Skeletal muscle cell (primary cell): ENCODE results near the gene FAM83B.

ENCODE experiments used
- DNase-seq: peaks from one replicate; pipeline ENCODE4 v3.0.0-alpha.2; 2010; ENCODE audit warnings: low read depth
- H3K4me3 ChIP-seq: 2 replicates; pipeline ENCODE4 v1.5.1; 2011; ENCODE audit warnings: low read depth, mild to moderate bottlenecking, control low read depth, low read length, moderate library complexity

FAM83B gene

DNA sequence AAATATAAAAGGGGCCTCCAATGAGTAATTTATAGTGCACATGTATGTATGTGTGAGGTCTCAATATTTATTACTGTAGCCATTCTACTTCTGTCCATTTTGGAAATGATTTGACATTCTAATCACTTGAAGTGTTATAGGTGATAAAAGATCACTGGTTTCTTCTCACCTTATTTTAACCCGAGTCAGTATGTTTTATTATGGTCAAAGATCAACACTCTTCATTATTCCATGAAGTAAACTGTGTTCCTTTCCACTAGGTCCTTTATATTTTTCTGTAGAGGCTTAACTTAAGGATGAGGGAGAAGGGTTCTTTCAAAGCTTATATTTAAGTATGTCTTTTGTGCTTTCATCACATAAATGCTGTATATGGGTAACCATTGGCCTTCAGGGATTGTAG, 47.2 kb downstream of the FAM83B start:
- no peak for DNase-seq
- no peak overlapping the region for H3K4me3 ChIP-seq

GRCh38 chr6:54896302-54896701, 49.7 kb downstream of the FAM83B start:
- no peak for DNase-seq
- H3K4me3 ChIP-seq: no peak overlapping the region

GRCh38 chr6:54897462-54898189, 51.1 kb downstream of the FAM83B start:
- H3K4me3 ChIP-seq: no peak overlapping the region
- no peak for DNase-seq

GRCh38 chr6:54898767-54899166, 52.2 kb downstream of the FAM83B start:
- no peak overlapping the region for H3K4me3 ChIP-seq
- no peak for DNase-seq

DNA sequence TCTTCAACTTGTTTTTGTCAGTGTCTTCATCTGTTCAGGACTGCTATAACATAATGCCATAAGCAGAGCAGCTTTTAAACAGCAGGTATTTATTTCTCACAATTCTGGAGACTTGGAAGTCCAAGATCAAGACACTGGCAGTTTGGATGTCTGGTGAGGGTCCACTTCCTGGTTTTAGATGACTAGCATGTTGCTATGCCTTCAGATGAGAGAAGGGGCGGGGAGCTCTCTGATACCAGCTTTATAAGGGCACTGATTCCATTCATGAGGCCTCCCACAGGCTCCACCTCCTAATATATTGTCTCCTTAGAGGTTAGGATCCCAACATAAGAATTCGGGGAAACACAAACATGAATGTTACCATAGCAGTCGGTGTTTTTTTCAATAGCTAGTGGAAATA, 52.9 kb downstream of the FAM83B start:
- DNase-seq: no peak
- no peak overlapping the region for H3K4me3 ChIP-seq

DNA sequence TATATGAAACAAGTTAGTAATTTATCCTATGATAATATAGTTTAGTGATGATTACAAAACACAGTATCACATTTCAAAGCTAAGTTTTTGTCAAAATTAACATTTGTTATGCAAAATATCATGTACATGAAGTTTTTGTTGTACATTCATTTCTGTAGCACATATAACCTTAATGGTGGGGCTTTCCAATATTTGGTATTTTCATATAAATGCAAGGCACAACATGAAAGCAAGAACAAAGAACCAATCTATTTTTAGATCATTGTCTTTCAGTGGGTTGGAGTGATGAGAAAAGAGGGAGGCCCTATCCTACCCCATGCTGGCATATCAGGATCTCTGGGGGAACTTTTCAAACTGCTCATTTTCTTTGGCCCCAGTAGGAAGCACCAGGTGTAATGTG, 53.4 kb downstream of the FAM83B start:
- DNase-seq: no peak
- H3K4me3 ChIP-seq: no peak overlapping the region

GRCh38 chr6:54900666-54901065, 54.1 kb downstream of the FAM83B start:
- no peak overlapping the region for H3K4me3 ChIP-seq
- DNase-seq: no peak

DNA sequence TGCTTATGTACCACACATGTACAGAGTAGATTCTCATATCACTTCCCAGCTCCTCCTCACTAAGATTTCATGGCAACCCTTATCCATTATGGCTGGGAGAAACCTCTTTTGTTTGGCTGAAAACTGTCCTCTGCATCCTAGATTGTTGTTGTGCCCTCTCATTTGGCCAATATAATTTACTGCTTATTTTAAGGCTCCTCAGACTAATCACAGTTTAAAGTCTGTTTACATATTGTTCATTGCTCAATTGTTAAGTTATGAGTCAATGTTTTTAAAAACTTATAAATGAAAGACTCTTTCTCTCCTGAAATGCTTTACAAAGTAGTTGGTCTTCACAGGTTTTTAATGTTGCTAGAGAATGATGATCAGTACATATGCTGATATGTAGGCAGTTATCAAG, 57.3 kb downstream of the FAM83B start:
- no peak for DNase-seq
- H3K4me3 ChIP-seq: no peak overlapping the region

- no peak overlapping the region for H3K4me3 ChIP-seq
- no peak for DNase-seq
Measured at GRCh38 chr6:54907355-54907754, 60.8 kb downstream of the FAM83B start.

GRCh38 chr6:54909184-54909583, 62.6 kb downstream of the FAM83B start:
- no peak for DNase-seq

DNA sequence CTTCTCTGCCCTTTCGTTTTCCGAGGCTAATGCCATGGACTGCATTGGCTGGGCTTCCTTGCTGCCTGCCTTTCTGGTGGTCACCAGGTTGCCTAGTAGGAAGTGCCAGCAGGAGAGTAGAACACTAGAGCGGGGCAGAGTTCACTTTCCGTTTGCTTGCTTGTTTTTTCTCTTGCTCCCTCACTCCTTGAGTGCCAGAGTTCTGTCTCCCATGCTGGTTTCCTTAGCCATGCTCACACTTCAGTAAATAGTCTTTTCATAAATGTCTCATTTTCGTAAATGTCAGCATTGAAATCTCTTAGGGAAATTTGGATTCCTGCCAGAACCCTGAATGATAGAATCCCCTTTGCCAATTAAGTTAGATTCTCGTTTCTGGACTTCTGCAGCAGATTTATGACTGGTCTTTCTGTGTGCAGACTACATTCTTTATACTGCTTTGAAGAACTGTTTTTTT, 63.9 kb downstream of the FAM83B start:
- no peak overlapping the region for H3K4me3 ChIP-seq
- DNase-seq: no peak

More at GRCh38 chr6:54909184-54909583, 62.6 kb downstream of the FAM83B start:
- H3K4me3 ChIP-seq: no peak overlapping the region

GRCh38 chr6:54910921-54911320, 64.3 kb downstream of the FAM83B start:
- DNase-seq: no peak
- H3K4me3 ChIP-seq: no peak overlapping the region

GRCh38 chr6:54913211-54913610, 66.6 kb downstream of the FAM83B start:
- no peak for DNase-seq
- no peak overlapping the region for H3K4me3 ChIP-seq

- no peak for DNase-seq
- H3K4me3 ChIP-seq: no peak overlapping the region
Measured at GRCh38 chr6:54916858-54917257, 70.3 kb downstream of the FAM83B start.

- DNase-seq: no peak
- H3K4me3 ChIP-seq: no peak overlapping the region
Measured at GRCh38 chr6:54920628-54921027, 74.1 kb downstream of the FAM83B start.

- DNase-seq: no peak
- no peak overlapping the region for H3K4me3 ChIP-seq
Measured at GRCh38 chr6:54921891-54922290, 75.3 kb downstream of the FAM83B start.

- no peak for DNase-seq
- no peak overlapping the region for H3K4me3 ChIP-seq
Measured at GRCh38 chr6:54929245-54929909, 82.8 kb downstream of the FAM83B start.

- DNase-seq: no peak
- H3K4me3 ChIP-seq: no peak overlapping the region
Measured at GRCh38 chr6:54932622-54933021, 86.1 kb downstream of the FAM83B start.

GRCh38 chr6:54935739-54936138, 89.2 kb downstream of the FAM83B start:
- no peak overlapping the region for H3K4me3 ChIP-seq
- DNase-seq: peak; percentile 60

- H3K4me3 ChIP-seq: no peak overlapping the region
- DNase-seq: no peak
Measured at GRCh38 chr6:54937371-54937770, 90.8 kb downstream of the FAM83B start.

GRCh38 chr6:54957698-54958097, 111.1 kb downstream of the FAM83B start:
- H3K4me3 ChIP-seq: no peak overlapping the region
- no peak for DNase-seq
